Gastrocnemius medialis (tissue), 4 donors: ENCODE results near the gene NR1H4. TPM values are rescaled to one million over a fixed set of nuclear protein-coding genes. Genes with fewer than 3 reads are reported as not detected.

Experiments used
- ATAC-seq, 2 donors: fragments of 150-250 bp; one replicate each; pipeline ENCODE4 v1.9.1; 2016
- DNase-seq, 2 donors: peaks; one replicate each; pipeline ENCODE4 v3.0.0-alpha.2; 2019
- H3K27ac ChIP-seq, 4 donors: fragments of 200-600 bp; sonication (generic); 1 replicate in 1 of 4; 2 replicates in 3 of 4; pipeline ENCODE4 v1.5.1; 2016 to 2018; ENCODE audit warnings: mild to moderate bottlenecking in 2 of 4, moderate library complexity in 1 of 4
- H3K27me3 ChIP-seq, 3 donors: fragments of 200-600 bp; sonication (generic) in 2 of 3; 1 replicate in 1 of 3; 2 replicates in 2 of 3; pipeline versions ENCODE4 v1.5.1 to v1.6.0; 2016 to 2019; ENCODE audit warnings: mild to moderate bottlenecking in 1 of 3, moderate library complexity in 1 of 3
- H3K36me3 ChIP-seq, 2 donors: fragments of 200-600 bp; sonication (generic) in 1 of 2; one replicate each; pipeline ENCODE4 v1.5.1; 2017 to 2018
- H3K4me1 ChIP-seq, 2 donors: fragments of 200-600 bp; sonication (generic) in 1 of 2; one replicate each; pipeline ENCODE4 v1.5.1; 2016 to 2017; ENCODE audit warnings: mild to moderate bottlenecking in 2 of 2
- H3K4me3 ChIP-seq, 4 donors: fragments of 200-600 bp; sonication (generic) in 3 of 4; 1 replicate in 1 of 4; 2 replicates in 3 of 4; pipeline ENCODE4 v1.5.1; 2016 to 2019; ENCODE audit warnings: mild to moderate bottlenecking in 2 of 4
- H3K9me3 ChIP-seq, 3 donors: fragments of 200-600 bp; sonication (generic) in 2 of 3; 1 replicate in 1 of 3; 2 replicates in 2 of 3; pipeline ENCODE4 v1.5.1; 2016 to 2019
- POLR2A ChIP-seq, 2 donors: fragments of 450-650 bp; IDR thresholded peaks; one replicate each; pipeline ENCODE4 v1.6.1; 2017; ENCODE audit warnings: antibody characterized with exemption in 2 of 2, mild to moderate bottlenecking in 2 of 2, moderate library complexity in 2 of 2
- in situ Hi-C, 4 donors: fragments of 200-750 bp; cut with MboI; loops; one replicate each; pipeline versions ENCODE4 v1.15.0 to v1.8.0; 2017; ENCODE audit warnings: low sequenced_read_pairs in 4 of 4
- intact Hi-C: fragments of 100-400 bp; cut with DNase I; formaldehyde crosslinking; loops from one replicate; pipeline ENCODE4 v1.15.1; 2023; ENCODE audit warnings: low total_unique reads
- total RNA-seq, 4 donors: library from RNA; depleted of rRNA; stranded (reverse); fragments of >200 nt; gene quantifications; one replicate each; pipeline versions ENCODE4 v1.1.0 to v1.2.3, GENCODE V29; 2016
- TF ChIP-seq, protein P1 (sequence below), 5 experiments: fragments of 450-650 bp in 3 of 5; fragments of 200-600 bp in 2 of 5; sonication (generic) in 2 of 5; IDR thresholded peaks in 4 of 5; conservative IDR thresholded peaks in 1 of 5; 1 replicate in 4 of 5; 2 replicates in 1 of 5; pipeline ENCODE4 v1.5.1; 2016 to 2019; ENCODE audit warnings: antibody characterized with exemption in 5 of 5, mild to moderate bottlenecking in 3 of 5, moderate library complexity in 3 of 5

Gene NR1H4
- total RNA-seq, 4 donors from 2014 or later = 0.20 TPM; not detected in 3

DNA sequence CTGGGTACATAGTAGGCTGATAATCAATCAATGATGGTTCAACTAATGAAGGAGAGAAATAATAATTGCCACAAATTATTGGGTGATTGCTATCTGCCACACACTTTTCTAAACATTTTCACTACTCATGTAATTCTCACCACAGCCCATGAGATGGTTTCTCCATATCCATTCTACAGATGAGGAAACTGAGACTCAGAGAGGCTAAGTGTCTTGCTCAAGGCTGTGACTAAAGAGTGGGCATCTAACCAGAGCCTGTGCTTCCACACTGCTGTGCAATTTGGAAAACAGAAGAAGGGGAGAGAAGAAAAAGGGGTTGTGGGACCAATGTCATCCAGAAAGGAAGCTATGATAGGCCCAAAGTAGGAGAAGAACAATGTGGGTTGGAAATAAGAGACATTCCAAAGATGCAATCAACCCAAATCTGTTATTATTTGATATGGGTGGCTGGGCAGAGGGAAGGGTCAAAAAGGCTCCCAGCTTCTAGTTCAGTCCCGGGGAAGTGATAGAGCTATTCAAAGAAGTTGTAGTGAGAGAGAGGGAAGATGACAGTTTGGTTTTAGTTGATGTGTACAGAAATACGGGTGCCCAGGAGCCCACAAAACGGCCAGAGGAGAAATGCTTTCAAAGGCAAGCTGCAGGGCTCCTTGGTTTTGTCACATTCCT, 483 bp upstream of the NR1H4 start:
- in situ Hi-C loops = no loop called here
- Histone ChIP-seq H3K4me3 (no peak overlapping the region), H3K4me1 (no peaks in the 10 kb centered on the region), H3K36me3 (no peaks in the 10 kb centered on the region), H3K27ac (no peak overlapping the region), H3K27me3 (no peaks in the 10 kb centered on the region), H3K9me3 (no peaks in the 10 kb centered on the region)
- intact Hi-C loops = no loop called here
- no peak for ATAC-seq
- TF ChIP-seq, protein P1, sequence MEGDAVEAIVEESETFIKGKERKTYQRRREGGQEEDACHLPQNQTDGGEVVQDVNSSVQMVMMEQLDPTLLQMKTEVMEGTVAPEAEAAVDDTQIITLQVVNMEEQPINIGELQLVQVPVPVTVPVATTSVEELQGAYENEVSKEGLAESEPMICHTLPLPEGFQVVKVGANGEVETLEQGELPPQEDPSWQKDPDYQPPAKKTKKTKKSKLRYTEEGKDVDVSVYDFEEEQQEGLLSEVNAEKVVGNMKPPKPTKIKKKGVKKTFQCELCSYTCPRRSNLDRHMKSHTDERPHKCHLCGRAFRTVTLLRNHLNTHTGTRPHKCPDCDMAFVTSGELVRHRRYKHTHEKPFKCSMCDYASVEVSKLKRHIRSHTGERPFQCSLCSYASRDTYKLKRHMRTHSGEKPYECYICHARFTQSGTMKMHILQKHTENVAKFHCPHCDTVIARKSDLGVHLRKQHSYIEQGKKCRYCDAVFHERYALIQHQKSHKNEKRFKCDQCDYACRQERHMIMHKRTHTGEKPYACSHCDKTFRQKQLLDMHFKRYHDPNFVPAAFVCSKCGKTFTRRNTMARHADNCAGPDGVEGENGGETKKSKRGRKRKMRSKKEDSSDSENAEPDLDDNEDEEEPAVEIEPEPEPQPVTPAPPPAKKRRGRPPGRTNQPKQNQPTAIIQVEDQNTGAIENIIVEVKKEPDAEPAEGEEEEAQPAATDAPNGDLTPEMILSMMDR (IDR thresholded peaks at IDR 0.05 in 4 of 5, conservative IDR thresholded peaks at IDR 0.05 in 1 of 5) = no peak
- TF ChIP-seq POLR2A (IDR thresholded peaks at IDR 0.05) = no peak
- no peak for DNase-seq

DNA sequence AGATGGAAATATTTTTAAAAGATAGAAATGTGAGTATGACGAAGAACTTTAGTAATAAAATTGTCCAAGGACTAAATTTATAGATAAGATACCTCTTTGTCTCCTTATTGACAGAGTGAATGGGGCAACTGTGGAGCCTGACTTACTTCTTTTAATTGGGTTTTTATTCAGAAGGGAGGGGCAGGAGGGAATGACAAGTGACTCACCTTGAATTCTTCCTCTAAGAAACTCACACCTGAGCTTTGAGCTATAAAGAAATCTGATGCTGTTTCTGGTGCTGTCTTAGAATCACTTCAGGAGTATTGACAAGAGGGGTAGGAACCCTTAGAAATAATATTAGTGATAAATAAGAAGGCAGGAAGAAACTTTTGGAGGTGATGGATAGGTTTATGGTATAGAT, 951 bp downstream of the NR1H4 start:
- H3K36me3 ChIP-seq = no peaks in the 10 kb centered on the region
- no peak overlapping the region for H3K27ac ChIP-seq
- H3K4me1 ChIP-seq = no peaks in the 10 kb centered on the region
- in situ Hi-C loops (no loop called here), intact Hi-C loops (no loop called here)
- DNase-seq (no peak), ATAC-seq (no peak)
- H3K27me3 ChIP-seq = no peaks in the 10 kb centered on the region
- H3K9me3 ChIP-seq = no peaks in the 10 kb centered on the region
- H3K4me3 ChIP-seq = no peak overlapping the region
- TF ChIP-seq, protein P1 (IDR thresholded peaks at IDR 0.05 in 4 of 5, conservative IDR thresholded peaks at IDR 0.05 in 1 of 5) = no peak
- no peak for TF ChIP-seq POLR2A (IDR thresholded peaks at IDR 0.05)

DNA sequence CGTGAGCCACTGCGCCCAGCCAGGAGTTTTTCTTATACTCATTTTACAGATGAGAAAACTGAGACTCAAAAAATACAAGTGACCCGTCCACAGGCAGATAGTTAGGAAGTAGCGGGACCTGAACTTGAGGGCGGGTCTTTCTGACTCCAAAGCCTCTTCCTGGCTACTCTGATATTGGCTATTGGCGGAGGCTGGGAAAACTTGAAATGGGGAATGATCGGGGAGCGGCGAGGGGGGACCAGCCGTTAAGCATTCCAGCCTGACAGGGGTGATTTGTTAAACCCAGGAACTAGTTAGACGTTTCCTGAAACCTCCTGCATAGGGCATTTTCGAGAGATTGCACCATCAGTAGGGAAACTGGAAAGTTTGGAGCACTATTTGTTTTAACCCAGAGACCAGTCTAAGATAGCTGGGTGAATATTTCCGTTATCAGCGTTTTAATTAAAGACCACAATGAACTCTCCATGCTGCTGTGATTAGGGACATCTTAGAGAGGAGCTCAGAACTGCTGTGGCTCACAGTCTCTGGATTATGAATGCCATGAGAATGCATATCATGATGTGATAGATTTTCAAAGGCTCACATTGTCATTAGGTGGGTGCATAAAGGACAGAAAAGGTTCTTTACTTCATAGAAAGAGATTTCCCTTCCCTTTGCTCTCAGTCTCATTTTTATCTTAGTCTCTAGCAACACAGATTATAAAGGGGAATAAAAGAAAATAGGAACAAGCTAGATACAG, 2.5 kb downstream of the NR1H4 start:
- DNase-seq (no peak), ATAC-seq (no peak)
- in situ Hi-C loops = no loop called here
- Histone ChIP-seq H3K27me3 (no peaks in the 10 kb centered on the region), H3K27ac (no peak overlapping the region), H3K4me3 (no peak overlapping the region), H3K9me3 (no peaks in the 10 kb centered on the region), H3K4me1 (no peaks in the 10 kb centered on the region), H3K36me3 (no peaks in the 10 kb centered on the region)
- no peak for TF ChIP-seq POLR2A (IDR thresholded peaks at IDR 0.05)
- TF ChIP-seq, protein P1 (IDR thresholded peaks at IDR 0.05 in 4 of 5, conservative IDR thresholded peaks at IDR 0.05 in 1 of 5) = no peak
- intact Hi-C loops = no loop called here

DNA sequence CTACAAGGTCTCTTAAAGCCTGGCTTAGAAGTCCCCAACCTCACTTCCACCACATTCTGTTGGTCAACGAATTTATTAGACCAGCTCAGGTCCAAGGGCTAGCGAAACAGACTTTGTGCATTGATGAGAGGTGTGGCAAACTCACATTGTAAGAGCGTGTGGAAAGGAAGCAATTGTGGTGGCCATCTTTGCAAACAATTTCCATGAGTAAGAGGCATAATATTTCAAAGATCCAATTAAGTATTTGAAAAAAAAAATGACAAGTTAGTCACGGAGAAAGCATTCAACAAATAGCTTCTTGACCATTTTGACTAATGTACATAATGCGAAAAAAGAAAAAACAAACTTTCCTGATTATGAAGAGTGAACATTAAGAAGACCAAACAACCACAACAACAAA, 7.4 kb downstream of the NR1H4 start:
- intact Hi-C loops (no loop called here), in situ Hi-C loops (no loop called here)
- Histone ChIP-seq H3K9me3 (no peaks in the 10 kb centered on the region), H3K27ac (no peak overlapping the region), H3K4me1 (no peaks in the 10 kb centered on the region), H3K36me3 (no peaks in the 10 kb centered on the region), H3K27me3 (no peaks in the 10 kb centered on the region), H3K4me3 (no peak overlapping the region)
- no peak for ATAC-seq
- DNase-seq = no peak
- TF ChIP-seq, protein P1 (IDR thresholded peaks at IDR 0.05 in 4 of 5, conservative IDR thresholded peaks at IDR 0.05 in 1 of 5) = no peak
- TF ChIP-seq POLR2A (IDR thresholded peaks at IDR 0.05) = no peak
